GM18873 (cell line): Measurements from ENCODE around the gene TGFBR1.
"Not testable (repeated sequence)": the region's sequence is repeated elsewhere in the genome, so short reads cannot be mapped to it uniquely, and the experiment has no call there.

Experiments
- ATAC-seq: cut with Tn5 transposase; IDR thresholded peaks from one replicate; pipeline ENCODE4 v1.9.1; 2021; ENCODE audit warnings: mild to moderate bottlenecking, moderate library complexity, moderate number of reproducible peaks; ENCODE audit not compliant: unreplicated experiment, low FRiP score

Gene TGFBR1

DNA sequence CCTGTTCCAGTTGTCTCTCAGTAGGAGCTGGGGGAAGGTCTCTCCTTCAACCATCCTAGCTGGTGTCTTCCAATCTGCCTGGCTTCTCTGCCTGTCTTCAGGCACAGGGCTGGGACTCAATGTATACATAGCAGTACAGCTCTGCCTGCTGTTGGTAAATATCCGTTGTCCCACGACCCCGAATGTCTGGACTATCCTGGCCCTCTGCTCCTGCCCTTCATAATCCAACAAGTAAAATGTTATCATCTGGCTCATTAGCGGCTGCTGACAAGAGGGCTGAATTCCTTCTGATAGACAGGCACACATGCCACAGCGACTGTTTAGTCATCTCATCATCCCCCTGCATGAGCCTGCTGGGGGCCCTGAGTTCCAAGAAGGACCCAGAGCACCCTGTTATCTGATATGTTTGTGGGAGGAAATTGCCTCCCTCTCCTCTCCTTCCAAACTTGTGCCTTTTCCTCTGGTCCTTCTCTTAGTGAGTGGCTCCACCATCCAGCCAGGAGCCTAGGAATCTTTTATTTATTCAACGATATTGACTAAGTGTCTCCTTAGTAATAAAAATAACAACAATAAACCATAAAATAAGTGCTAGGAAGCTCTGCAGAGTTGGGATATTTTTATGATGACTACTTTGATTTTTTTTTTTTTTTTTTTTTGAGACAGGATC lies 29.5 kb upstream of the TGFBR1 start:
- no peak for ATAC-seq

DNA sequence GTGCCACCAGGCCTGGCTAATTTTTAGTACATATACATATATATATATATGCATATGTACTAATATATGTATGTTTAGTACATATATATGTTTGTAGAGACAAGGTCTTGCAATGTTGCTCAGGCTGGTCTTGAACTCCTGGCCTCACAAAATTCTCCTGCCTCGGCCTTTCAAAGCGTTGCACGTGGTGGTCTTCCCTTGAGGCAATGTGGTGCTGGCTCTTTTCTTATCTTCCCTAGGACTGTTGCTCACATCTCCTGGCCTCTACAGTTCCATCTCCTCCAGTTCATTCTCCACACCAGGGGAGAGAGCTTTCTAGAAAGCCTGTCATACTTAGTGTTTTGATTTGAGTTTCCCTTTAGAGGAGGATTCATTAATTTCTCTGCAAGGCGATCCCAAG lies 28.9 kb upstream of the TGFBR1 start:
- ATAC-seq, result no peak

- no peak for ATAC-seq
Observed at GRCh38 chr9:99076483-99077171, 28.3 kb upstream of the TGFBR1 start.

DNA sequence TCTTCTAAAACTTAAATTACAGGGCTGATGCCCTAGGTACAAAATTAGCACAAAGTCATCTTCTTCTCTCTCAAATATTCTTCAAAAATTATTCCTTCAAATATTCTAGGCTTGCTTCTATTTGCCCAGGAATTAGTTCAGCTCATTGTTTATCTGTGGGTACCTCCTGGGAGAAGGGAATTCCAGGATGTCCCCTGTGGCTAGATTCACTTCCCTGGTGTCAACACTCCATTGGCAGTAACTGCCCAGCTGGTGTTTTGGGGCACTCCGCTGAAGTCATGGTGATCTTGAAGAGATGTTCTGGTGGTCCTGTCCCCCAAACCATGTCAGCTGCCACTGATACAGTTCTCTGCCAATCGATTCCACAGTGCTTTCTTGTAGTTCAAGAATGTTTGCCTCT lies 26.2 kb upstream of the TGFBR1 start:
- ATAC-seq, result no peak

DNA sequence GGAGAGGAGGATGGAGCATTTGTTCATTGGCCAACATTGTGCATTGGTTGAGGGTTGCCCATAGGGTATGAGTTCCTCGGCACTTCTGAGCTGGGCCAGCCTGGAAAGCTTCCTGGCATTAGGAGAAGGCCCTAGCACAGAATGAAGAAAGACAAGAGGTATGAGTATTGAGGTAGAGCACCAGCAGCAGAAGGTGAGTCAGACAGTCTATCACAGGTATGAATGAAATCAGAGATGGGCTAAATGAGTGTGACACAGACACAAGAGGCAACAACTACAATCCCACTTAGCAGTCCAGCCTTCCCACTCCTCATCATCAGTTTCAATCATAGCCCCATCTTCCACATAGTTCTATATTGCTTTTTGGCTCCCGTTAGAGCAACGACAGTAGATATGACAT lies 25.4 kb upstream of the TGFBR1 start:
- ATAC-seq, result no peak

DNA sequence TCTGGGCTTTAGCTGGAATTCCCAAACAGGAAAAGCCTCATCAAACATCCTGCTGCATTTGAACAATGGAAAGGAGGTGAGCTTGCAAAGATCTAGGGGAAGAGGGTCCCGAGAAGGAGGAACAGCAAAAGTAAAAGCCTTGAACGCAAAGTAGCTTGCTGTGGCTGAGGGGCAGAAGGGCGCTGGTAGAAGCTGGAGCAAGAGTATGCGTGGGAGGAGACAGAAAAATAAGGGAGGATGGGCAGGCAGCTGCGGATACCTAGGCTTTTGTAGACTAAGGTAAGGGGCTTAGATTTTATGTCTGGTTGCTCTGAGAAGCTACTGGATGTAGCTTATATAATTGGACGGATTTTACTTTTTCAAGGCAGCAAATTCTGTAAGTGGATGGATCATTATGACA lies 21.9 kb upstream of the TGFBR1 start:
- no peak for ATAC-seq

DNA sequence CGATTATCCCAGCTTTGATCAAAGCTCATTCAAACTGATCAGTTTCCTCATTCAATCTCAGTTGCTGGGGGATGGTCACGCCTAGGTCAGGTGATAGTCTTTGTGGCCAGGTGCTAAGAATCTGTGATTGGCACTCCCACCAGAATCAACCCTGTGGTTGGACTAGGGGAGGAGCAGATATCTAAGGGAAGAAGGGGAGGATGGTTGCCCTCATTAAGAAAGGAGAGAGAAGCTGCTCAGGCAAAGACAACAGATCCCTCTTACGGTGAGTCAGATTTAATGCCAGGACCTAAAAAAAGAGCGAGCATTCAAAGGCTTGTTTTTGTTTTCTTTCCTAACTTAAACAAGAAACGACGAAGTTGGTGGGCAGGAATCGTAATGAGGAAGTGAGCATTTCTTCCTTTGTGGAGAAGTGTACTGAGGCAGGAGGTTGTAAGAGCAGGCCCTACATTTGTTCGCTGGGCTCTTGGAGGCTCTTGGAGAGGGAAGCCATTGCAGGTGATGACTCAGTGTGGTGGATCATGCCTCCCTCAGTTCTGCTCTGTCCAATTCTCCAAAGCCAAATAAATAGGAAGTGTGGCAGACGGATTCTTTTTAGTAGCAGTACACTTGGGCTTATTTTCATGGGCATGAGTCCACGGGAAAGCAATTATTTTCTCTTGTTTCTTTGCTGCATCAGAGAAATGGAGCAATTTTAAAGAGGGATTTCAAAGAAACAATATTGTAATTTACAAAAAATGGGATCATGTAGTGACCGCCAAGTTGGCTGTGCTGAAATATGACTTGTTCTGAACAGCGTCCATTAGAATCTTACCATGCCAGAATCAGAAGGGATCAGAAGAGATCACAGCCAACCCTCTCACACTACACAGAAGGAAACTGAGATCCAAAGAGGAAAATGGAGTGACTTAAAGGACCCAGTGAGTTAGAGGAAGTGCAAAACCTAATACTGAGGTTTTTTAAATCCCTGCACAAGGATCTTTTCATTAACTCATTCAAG lies 18.7 kb upstream of the TGFBR1 start:
- ATAC-seq, result no peak

DNA sequence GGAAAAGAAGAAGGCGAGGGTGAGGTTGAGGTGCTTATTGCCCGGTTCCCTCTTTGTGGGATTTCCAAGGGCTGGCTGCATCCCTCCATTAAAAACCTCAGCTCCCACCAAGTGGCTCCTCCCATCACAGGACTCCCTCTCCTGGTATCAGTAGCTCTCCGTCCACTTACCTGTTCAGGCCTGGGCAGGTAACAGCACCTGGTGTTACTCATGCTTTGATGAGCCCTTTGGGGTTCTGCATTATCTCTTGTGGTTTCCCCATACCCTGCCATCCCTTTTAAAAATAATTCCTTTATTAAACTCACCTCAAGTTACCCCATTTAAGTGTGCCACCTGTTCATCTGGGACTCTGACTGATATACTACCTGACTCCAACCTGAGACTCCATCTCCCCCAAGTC lies 17.5 kb upstream of the TGFBR1 start:
- ATAC-seq, result no peak

- ATAC-seq, result no peak
Observed at GRCh38 chr9:99090336-99091130, 14.4 kb upstream of the TGFBR1 start.

DNA sequence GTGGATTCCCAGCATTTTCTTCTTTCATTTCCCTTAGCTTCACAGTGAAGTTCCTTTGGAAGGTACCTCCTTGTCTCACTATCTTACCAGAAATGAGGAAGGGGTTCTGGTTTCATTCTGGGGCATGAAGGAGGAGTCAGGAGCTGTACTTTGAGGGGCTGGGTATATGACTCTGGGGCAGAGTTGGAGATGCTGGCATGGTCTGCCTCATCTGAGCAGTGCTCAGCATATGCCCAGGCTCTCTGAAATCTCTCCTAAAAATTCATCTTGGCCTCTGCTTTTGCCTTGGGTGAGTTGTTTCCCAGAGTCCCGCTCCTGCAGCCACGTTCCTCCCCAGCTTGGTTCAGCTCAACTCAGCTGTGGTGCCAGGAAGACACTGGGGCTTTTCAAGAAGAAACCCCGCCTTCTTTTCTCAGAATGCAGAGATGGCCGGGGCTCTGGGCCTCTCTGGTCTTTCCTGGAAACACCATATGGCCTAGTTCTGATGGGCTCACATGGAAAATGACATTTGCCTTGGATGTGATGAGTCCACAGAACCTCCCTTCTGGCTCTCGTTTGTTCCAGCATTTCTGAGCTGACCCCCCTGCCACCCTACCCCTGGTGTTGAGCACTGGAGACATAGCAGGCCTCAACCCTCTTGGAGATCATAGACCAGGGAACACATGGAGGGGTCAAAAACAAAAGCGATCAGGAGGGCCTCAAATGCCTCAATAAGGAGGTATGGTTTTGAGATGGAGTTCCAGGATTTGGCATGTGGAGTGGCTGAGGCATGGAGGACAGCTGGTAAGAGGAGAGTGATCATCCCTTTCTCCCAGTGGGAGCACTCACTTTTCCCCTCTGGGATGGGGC lies 12.0 kb upstream of the TGFBR1 start:
- ATAC-seq, result no peak

- ATAC-seq, result no peak
Observed at GRCh38 chr9:99093492-99093791, 11.5 kb upstream of the TGFBR1 start.

GRCh38 chr9:99095565-99095964 lies 9.3 kb upstream of the TGFBR1 start:
- ATAC-seq, result no peak

DNA sequence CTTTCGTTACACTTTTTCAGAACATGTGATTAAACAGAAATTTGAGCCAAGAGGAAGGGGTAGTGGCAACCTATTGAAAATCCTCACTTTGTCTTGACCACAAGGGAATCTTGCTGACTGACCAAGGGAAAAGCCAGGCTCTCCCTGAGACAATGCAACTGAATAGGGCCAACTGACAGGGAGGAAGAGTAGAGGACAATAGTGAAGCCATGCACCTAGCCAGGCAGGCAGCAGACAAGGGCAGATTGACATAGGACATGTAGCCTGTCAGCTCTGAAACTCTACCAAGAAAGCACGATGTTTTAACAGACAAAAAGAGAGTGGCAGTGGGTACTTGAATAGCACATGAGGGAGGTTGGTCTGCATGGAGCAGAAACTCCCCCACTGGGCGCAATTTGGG lies 8.5 kb upstream of the TGFBR1 start:
- ATAC-seq, result no peak

DNA sequence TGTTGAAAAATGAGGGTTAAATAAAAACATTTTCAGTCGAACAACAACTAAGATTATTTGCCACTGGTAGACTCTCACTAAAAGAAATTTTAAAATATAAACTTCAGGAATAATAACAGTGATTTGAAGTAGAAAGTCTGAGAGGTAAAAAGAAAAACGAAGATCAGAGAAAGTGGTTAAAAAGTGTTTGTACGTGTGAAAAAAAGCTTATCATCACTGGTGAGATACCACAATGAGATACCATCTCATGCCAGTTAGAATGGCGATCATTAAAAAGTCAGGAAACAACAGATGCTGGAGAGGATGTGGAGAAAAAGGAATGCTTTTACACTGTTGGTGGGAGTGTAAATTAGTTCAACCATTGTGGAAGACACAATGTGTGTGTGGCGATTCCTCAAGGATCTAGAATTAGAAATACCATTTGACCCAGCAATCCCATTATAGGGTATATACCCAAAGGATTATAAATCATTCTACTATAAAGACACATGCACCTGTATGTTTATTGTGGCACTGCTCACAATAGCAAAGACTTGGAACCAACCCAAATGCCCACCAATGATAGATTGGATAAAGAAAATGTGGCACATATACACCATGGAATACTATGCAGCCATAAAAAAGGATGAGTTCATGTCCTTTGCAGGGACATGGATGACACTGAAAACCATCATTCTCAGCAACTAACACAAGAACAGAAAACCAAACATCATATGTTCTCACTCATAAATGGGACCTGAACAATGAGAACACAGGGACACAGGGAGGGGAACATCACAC lies 4.9 kb upstream of the TGFBR1 start:
- not testable (repeated sequence) for ATAC-seq

GRCh38 chr9:99101271-99101670 lies 3.6 kb upstream of the TGFBR1 start:
- ATAC-seq, result no peak

DNA sequence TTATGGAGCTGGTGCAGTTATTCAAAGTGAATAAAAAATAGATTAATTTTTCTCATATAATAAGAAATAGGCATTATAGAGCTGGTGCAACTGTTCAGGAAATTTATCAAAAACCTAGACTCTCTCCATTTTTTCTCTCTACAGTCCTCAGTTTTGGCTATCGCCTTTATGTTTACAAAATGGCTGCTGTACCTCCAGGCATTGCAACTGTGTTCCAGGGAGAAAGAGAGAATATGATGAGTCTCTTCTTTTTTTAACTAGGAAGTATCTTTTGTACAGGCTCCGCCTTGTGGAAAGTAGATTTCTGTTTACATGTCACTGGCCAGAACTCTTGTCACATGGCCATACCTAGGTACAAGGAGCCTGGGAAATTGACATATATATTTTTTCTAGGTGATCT lies 3.1 kb upstream of the TGFBR1 start:
- no peak for ATAC-seq

GRCh38 chr9:99103054-99103895 lies 1.6 kb upstream of the TGFBR1 start:
- ATAC-seq, result no peak

DNA sequence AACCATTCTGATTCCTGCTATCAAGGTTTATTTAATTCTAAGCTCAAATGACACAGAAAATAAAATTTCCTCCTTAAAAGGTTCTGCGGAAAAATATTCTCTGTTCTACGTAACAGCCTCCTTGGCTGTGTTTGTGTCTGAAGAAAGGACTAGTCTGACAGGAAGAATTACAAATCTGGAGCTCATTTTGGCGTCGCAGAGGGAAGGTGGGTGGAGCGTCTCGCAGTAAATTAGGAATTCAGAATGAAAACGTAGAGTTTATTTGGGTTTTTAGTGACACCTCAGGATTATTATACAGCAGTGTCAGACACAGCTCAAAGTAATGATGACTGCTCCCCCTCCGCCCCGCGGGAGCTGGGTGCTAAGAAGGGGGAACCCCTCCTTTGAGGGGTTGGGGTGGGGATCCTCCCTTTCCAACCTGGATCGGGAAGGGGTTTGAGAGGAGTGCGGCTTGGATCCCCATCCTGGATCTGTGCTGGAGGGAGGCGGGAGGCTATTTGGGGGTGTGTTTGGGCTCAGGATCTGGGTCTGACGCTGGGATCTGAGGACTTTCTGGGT lies 933 bp upstream of the TGFBR1 start:
- no peak for ATAC-seq
